NB4 (cell line): ENCODE results near the gene PHF24.

Experiments
- CTCF ChIP-seq: IDR thresholded peaks from one replicate; pipeline ENCODE4 v1.5.1; 2012; ENCODE audit warnings: low read depth, low read length
- MAX ChIP-seq: IDR thresholded peaks from 2 replicates; pipeline ENCODE4 v1.6.1; 2011; ENCODE audit warnings: low read depth, low read length
- POLR2A ChIP-seq: IDR thresholded peaks from 2 replicates; pipeline ENCODE4 v1.6.1; 2011; ENCODE audit warnings: mild to moderate bottlenecking; ENCODE audit not compliant: insufficient read length; ENCODE audit errors: extremely low read depth

GRCh38 chr9:34962546-34962945 is 4.5 kb downstream of the PHF24 start:
- no peak for TF ChIP-seq CTCF
- no peak for TF ChIP-seq MAX
- no peak for TF ChIP-seq POLR2A
